Left ventricle myocardium inferior (tissue), 1 donor: Measurements from ENCODE around the gene BRIP1. TPM values are rescaled to one million over a fixed set of nuclear protein-coding genes. Genes with fewer than 3 reads are reported as not detected.

Experiments used
- DNase-seq: peaks from one replicate; pipeline ENCODE4 v3.0.0-alpha.2; 2020
- H3K27ac ChIP-seq: fragments of 200-600 bp; replicated peaks from 2 replicates; pipeline ENCODE4 v1.8.0; 2021
- H3K27me3 ChIP-seq: fragments of 200-600 bp; 2 replicates; pipeline ENCODE4 v1.8.0; 2021; ENCODE audit warnings: low read depth
- H3K36me3 ChIP-seq: fragments of 200-600 bp; 2 replicates; pipeline ENCODE4 v1.8.0; 2021
- H3K4me1 ChIP-seq: fragments of 200-600 bp; 2 replicates; pipeline ENCODE4 v1.8.0; 2021
- H3K4me3 ChIP-seq: fragments of 200-600 bp; 2 replicates; pipeline ENCODE4 v1.8.0; 2021; ENCODE audit warnings: mild to moderate bottlenecking, moderate library complexity
- H3K9me3 ChIP-seq: fragments of 200-600 bp; replicated peaks from 2 replicates; pipeline ENCODE4 v1.8.0; 2021
- intact Hi-C: fragments of 100-400 bp; cut with micrococcal nuclease; formaldehyde crosslinking; loops from one replicate; pipeline ENCODE4 v1.11.0; 2022
- total RNA-seq: library from RNA; stranded (reverse); fragmentation: NEBNext Ultra II Directional; extraction: Animal tissue kit (Norgen Biotek cat#: 25700); gene quantifications from one replicate; pipeline ENCODE4 v1.2.1, GENCODE V29; 2021
- TF ChIP-seq, protein P1 (sequence below): fragments of 200-600 bp; IDR thresholded peaks from 2 replicates; pipeline ENCODE4 v1.8.0; 2021; ENCODE audit warnings: antibody characterized with exemption, mild to moderate bottlenecking, borderline replicate concordance
- donor health status: DM: no; HTN: yes; CAD: no; lungs with severe emphysema.

BRIP1 gene
- total RNA-seq, 1 donor from 2014 or later: 0.22 TPM

DNA sequence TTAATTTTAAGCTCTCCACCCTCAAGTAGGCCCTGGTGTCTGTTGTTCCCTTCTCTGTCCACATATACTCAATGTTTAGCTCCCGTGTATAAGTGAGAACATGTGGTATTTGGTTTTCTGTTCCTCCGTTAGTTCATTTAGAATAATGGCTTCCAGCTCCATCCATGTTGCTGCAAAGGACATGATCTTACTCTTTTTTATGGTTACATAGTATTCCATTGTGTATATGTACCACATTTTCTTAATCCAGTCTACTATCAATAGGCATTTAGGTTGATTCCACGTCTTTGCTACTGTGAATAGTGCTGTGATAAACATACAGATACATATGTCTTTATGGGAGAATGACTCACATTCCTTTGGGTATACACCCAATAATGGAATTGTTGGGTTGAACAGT, 160.9 kb downstream of the BRIP1 start:
- no peak for DNase-seq
- intact Hi-C loops: no loop called here
- no peak overlapping the region for H3K4me3 ChIP-seq
- H3K4me1 ChIP-seq: no peaks in the 10 kb centered on the region
- no peak overlapping the region for H3K27ac ChIP-seq
- no peaks in the 10 kb centered on the region for H3K27me3 ChIP-seq
- TF ChIP-seq, protein P1, sequence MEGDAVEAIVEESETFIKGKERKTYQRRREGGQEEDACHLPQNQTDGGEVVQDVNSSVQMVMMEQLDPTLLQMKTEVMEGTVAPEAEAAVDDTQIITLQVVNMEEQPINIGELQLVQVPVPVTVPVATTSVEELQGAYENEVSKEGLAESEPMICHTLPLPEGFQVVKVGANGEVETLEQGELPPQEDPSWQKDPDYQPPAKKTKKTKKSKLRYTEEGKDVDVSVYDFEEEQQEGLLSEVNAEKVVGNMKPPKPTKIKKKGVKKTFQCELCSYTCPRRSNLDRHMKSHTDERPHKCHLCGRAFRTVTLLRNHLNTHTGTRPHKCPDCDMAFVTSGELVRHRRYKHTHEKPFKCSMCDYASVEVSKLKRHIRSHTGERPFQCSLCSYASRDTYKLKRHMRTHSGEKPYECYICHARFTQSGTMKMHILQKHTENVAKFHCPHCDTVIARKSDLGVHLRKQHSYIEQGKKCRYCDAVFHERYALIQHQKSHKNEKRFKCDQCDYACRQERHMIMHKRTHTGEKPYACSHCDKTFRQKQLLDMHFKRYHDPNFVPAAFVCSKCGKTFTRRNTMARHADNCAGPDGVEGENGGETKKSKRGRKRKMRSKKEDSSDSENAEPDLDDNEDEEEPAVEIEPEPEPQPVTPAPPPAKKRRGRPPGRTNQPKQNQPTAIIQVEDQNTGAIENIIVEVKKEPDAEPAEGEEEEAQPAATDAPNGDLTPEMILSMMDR: no peak
- no peaks in the 10 kb centered on the region for H3K36me3 ChIP-seq
- H3K9me3 ChIP-seq: peaks cover 72% of the 10 kb centered on the region

DNA sequence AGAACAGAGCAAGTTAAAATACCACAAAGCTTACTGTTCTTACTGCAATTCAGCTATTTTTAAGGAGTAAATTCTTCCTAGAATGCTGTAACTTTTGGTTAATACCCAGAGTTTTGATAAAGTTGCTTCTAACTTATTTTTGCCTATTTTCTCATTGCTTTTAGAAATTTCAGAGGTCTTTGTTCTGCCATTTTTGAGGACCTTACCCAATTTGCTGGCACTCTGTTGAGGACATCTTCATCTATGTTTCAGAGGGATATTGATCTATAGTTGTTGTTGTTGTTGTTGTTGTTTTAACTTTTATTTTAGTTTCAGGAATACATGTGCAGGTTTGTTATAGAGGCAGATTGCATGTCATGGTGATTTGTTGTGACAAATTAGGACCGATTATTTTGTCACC, 161.3 kb downstream of the BRIP1 start:
- TF ChIP-seq, protein P1: no peak
- intact Hi-C loops: no loop called here
- no peaks in the 10 kb centered on the region for H3K36me3 ChIP-seq
- DNase-seq: no peak
- peaks cover 70% of the 10 kb centered on the region for H3K9me3 ChIP-seq
- no peaks in the 10 kb centered on the region for H3K27me3 ChIP-seq
- no peaks in the 10 kb centered on the region for H3K4me1 ChIP-seq
- no peak overlapping the region for H3K27ac ChIP-seq
- H3K4me3 ChIP-seq: no peak overlapping the region

DNA sequence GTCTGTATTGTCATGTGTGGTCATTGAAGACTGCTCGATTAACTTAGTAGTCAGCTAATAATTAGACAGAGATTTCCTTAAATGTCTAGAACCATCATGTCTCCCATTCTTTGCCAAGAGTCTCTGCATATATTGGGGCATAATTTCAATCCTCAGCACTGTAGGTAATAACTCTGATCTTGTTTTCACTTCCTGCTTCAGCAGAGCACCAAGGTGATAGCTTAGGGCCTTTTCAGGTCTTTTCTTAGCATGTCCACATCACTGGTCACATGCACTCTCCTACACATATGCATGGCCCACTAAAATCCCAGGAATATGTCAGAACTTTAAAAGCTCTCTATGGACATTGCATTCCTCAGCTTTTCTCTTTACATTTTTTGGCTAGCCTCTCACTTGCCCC, 162.0 kb downstream of the BRIP1 start:
- TF ChIP-seq, protein P1: no peak
- Histone ChIP-seq H3K4me3 (no peak overlapping the region), H3K27ac (no peak overlapping the region), H3K36me3 (no peaks in the 10 kb centered on the region), H3K9me3 (peaks cover 63% of the 10 kb centered on the region), H3K4me1 (no peaks in the 10 kb centered on the region), H3K27me3 (no peaks in the 10 kb centered on the region)
- intact Hi-C loops: no loop called here
- DNase-seq: no peak

DNA sequence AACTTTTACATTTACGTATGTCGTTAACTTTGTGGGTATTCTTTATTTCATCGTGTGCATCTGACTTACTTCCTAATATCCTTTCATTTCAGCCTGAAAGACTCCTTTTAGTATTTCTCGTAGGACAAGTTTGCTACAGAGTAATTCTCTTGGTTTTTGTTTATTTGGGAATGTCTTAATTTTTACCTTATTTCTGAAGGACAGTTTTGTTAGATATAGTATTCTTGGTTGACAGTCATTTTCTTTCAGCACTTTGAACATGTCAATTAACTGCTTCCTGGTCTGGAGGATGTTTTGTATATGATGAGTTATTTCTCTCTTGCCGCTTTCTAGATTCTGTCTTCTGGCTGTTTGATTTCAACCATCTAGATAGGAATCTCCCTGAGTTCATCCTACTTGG, 163.1 kb downstream of the BRIP1 start:
- TF ChIP-seq, protein P1: no peak
- Histone ChIP-seq H3K36me3 (no peaks in the 10 kb centered on the region), H3K4me3 (no peak overlapping the region), H3K4me1 (no peaks in the 10 kb centered on the region), H3K9me3 (peaks cover 65% of the 10 kb centered on the region), H3K27ac (no peak overlapping the region), H3K27me3 (no peaks in the 10 kb centered on the region)
- no peak for DNase-seq
- intact Hi-C loops: no loop called here

DNA sequence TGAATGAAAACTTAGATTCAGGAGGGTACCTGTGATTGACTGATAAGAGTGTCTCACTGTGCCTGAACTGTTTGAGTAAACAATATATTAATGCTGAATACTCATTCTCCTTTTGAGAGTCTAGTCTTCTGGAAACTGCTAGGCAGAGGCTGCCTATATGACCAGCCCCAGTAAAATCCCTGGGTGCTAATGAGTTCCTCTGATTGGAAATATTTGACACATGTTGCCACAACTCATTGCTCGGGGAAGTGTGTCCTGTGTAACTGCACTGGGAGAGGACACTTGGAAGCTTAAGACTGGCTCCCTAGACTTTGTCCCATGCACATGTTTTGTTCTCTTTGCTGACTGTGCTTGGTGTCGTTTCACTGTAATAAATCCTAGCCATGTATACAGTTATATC, 163.6 kb downstream of the BRIP1 start:
- Histone ChIP-seq H3K36me3 (no peaks in the 10 kb centered on the region), H3K4me3 (no peak overlapping the region), H3K4me1 (no peaks in the 10 kb centered on the region), H3K27ac (no peak overlapping the region), H3K9me3 (peaks cover 70% of the 10 kb centered on the region), H3K27me3 (no peaks in the 10 kb centered on the region)
- TF ChIP-seq, protein P1: no peak
- intact Hi-C loops: no loop called here
- DNase-seq: no peak

DNA sequence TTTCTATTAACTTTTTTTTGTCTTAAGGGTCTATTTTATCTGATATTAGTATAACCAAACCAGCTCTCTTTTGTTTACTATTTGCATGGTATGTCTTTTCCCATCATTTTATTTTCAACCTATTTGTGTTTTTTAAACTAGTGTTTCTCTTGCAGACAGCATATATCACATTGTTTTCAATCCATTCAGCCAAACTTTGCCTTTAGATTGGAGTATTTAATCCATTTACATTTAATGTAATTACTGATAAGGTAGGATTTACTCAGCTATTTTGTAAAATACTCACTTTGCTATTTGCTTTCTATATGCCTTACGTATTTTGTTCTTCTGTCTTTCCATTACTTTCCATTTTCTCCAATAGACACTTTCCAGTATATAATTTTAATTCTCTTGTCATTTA, 164.3 kb downstream of the BRIP1 start:
- no peak for DNase-seq
- Histone ChIP-seq H3K4me3 (no peak overlapping the region), H3K27me3 (no peaks in the 10 kb centered on the region), H3K36me3 (no peaks in the 10 kb centered on the region), H3K9me3 (peaks cover 73% of the 10 kb centered on the region), H3K4me1 (no peaks in the 10 kb centered on the region), H3K27ac (no peak overlapping the region)
- intact Hi-C loops: no loop called here
- TF ChIP-seq, protein P1: no peak
